Measurements from ENCODE around the gene DUSP7. TPM values are rescaled to one million over a fixed set of nuclear protein-coding genes. Genes with fewer than 3 reads are reported as not detected.
A peak's percentile ranks its signal among the peaks of the same experiment; 100 is the strongest.

DUSP7 gene
- total RNA-seq, 1 experiment from 2014 or later: 13.1 TPM

- H3K9me3 ChIP-seq (ENCODE audit: control insufficient read depth, insufficient read depth, low read depth, low read length): no peaks in the 10 kb centered on the region
- peaks cover 9% of the 10 kb centered on the region for H3K4me1 ChIP-seq (ENCODE audit: control insufficient read depth, insufficient read depth, low read length)
- ATAC-seq (no peak), DNase-seq (ENCODE audit: low read depth, low spot score) (no peak)
- peak overlapping the region; percentile 59; the same call in 1 of the 2 replicates for H3K27ac ChIP-seq (ENCODE audit: low read length)
- H3K4me3 ChIP-seq (ENCODE audit: low read depth in 2 of 2, low read length in 2 of 2): peak overlapping the region; percentile 33 to 46
- no peaks in the 10 kb centered on the region for H3K27me3 ChIP-seq (ENCODE audit: control insufficient read depth, insufficient read depth, low read length)
- H3K36me3 ChIP-seq (ENCODE audit: control insufficient read depth, insufficient read depth, low read length): no peaks in the 10 kb centered on the region; the same call in 1 of the 2 replicates
- in situ Hi-C loops (cut with HindIII; ENCODE audit: low pct_unique_long_range_greater_than_20kb, low sequenced_read_pairs): no loop called here
- TF ChIP-seq REST (IDR thresholded peaks at IDR 0.05; ENCODE audit: insufficient read depth in 1 of 2, low read depth in 2 of 2, low read length in 1 of 2) (no peak), SIN3A (IDR thresholded peaks at IDR 0.05; ENCODE audit: borderline replicate concordance, insufficient read depth, low read depth, low read length) (no peak), POLR2AphosphoS5 (IDR thresholded peaks at IDR 0.05; ENCODE audit: low read depth, low read length) (no peak), CTCF (IDR thresholded peaks at IDR 0.05) (no peak), TCF7L2 (IDR thresholded peaks at IDR 0.05; ENCODE audit: low read depth, low read length) (no peak)
- ChIA-PET POLR2A (no interaction called here), CTCF (no interaction called here)
- BruUV-seq (replicated peaks): no TSS peak
- intact Hi-C loops (cut with micrococcal nuclease; ENCODE audit: unreplicated experiment): loop anchor here (10.0 kb wide), 2 partner anchors 53 to 67 kb away; no protein-coding TSS in a partner anchor
Measured at GRCh38 chr3:52057812-52058495, 1.6 kb upstream of the DUSP7 start.

GRCh38 chr3:52056968-52057811 is 819 bp upstream of the DUSP7 start:
- TF ChIP-seq SIN3A (IDR thresholded peaks at IDR 0.05; ENCODE audit: borderline replicate concordance, insufficient read depth, low read depth, low read length) (no peak), CTCF (IDR thresholded peaks at IDR 0.05) (no peak), TCF7L2 (IDR thresholded peaks at IDR 0.05; ENCODE audit: low read depth, low read length) (peak; percentile 60), POLR2AphosphoS5 (IDR thresholded peaks at IDR 0.05; ENCODE audit: low read depth, low read length) (no peak), REST (IDR thresholded peaks at IDR 0.05; ENCODE audit: insufficient read depth in 1 of 2, low read depth in 2 of 2, low read length in 1 of 2) (no peak)
- Histone ChIP-seq H3K36me3 (ENCODE audit: control insufficient read depth, insufficient read depth, low read length) (no peaks in the 10 kb centered on the region; the same call in 1 of the 2 replicates), H3K4me1 (ENCODE audit: control insufficient read depth, insufficient read depth, low read length) (peaks cover 11% of the 10 kb centered on the region), H3K27ac (ENCODE audit: low read length) (peak overlapping the region; percentile 83), H3K27me3 (ENCODE audit: control insufficient read depth, insufficient read depth, low read length) (no peaks in the 10 kb centered on the region), H3K4me3 (ENCODE audit: low read depth in 2 of 2, low read length in 2 of 2) (peak overlapping the region; percentile 55 to 60), H3K9me3 (ENCODE audit: control insufficient read depth, insufficient read depth, low read depth, low read length) (no peaks in the 10 kb centered on the region)
- CTCF ChIA-PET: interaction anchor here (0.7 kb wide), 2 partner anchors 11 to 183 kb away, joined by 5 read pairs; no protein-coding TSS in a partner anchor
- intact Hi-C loops (cut with micrococcal nuclease; ENCODE audit: unreplicated experiment) (loop anchor here (10.0 kb wide), 2 partner anchors 52 to 68 kb away; no protein-coding TSS in a partner anchor), in situ Hi-C loops (cut with HindIII; ENCODE audit: low pct_unique_long_range_greater_than_20kb, low sequenced_read_pairs) (no loop called here)
- POLR2A ChIA-PET: interaction anchor here (0.6 to 0.7 kb wide), 3 partner anchors 60 to 557 kb away, joined by 3 read pairs; no protein-coding TSS in a partner anchor
- DNase-seq (ENCODE audit: low read depth, low spot score) (peak; percentile 83), ATAC-seq (peak; percentile 89)
- no TSS peak for BruUV-seq (replicated peaks)
